Measurements from ENCODE around the gene DNAH5. TPM values are rescaled to one million over a fixed set of nuclear protein-coding genes. Genes with fewer than 3 reads are reported as not detected.

DNAH5 gene
- total and polyA plus RNA-seq, 2 donors (not counting 1 experiment from before 2014, with no cell fraction given), result not detected

DNA sequence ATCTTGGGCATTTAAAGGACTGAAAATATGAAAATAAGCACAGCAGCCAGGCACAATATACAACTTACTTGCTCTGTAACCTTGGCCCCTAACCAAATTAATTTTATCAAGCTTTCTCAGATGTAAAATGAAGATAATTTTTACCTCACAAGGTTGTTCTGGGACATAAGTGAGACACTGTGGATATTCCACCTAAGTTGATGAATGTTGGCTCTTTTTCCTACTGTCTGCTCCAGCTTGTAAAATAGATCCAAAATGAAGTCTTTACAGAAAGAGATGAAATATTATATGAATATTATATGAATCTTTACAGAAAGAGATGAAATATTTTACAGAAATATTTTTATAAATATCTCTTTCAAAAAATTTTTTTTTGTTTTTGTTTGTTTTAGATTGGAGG, 270.1 kb downstream of the DNAH5 start:
- no peaks in the 10 kb centered on the region for H3K27me3 Mint-ChIP-seq
- no peak for TF ChIP-seq EZH2 (IDR thresholded peaks at IDR 0.05; ENCODE audit: borderline replicate concordance, insufficient read depth, low read depth, low read length, poor library complexity, severe bottlenecking)
- TF ChIP-seq, protein P1, sequence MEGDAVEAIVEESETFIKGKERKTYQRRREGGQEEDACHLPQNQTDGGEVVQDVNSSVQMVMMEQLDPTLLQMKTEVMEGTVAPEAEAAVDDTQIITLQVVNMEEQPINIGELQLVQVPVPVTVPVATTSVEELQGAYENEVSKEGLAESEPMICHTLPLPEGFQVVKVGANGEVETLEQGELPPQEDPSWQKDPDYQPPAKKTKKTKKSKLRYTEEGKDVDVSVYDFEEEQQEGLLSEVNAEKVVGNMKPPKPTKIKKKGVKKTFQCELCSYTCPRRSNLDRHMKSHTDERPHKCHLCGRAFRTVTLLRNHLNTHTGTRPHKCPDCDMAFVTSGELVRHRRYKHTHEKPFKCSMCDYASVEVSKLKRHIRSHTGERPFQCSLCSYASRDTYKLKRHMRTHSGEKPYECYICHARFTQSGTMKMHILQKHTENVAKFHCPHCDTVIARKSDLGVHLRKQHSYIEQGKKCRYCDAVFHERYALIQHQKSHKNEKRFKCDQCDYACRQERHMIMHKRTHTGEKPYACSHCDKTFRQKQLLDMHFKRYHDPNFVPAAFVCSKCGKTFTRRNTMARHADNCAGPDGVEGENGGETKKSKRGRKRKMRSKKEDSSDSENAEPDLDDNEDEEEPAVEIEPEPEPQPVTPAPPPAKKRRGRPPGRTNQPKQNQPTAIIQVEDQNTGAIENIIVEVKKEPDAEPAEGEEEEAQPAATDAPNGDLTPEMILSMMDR (IDR thresholded peaks at IDR 0.05), result no peak
- Histone ChIP-seq H3K27ac (ENCODE audit: low read length in 2 of 2) (no peak overlapping the region), H3K27me3 (replicated peaks in 1 of 4; ENCODE audit: control extremely low read depth in 1 of 4, control insufficient read depth in 3 of 4, insufficient read depth in 4 of 4, low read length in 3 of 4) (no peaks in the 10 kb centered on the region), H3K4me3 (ENCODE audit: control extremely low read depth in 1 of 5, extremely low read depth in 1 of 5, insufficient read depth in 1 of 5, low read depth in 2 of 5, low read length in 4 of 5) (no peak overlapping the region), H3K4me2 (replicated peaks; ENCODE audit: low read depth, low read length, poor library complexity, severe bottlenecking) (no peak overlapping the region), H4K20me1 (ENCODE audit: control insufficient read depth, insufficient read depth, low read length, poor library complexity, severe bottlenecking) (no peaks in the 10 kb centered on the region), H2AFZ (ENCODE audit: insufficient read depth, low read depth, low read length, poor library complexity, severe bottlenecking) (no peak overlapping the region), H3K9me3 (ENCODE audit: control extremely low read depth in 1 of 3, control insufficient read depth in 2 of 3, insufficient read depth in 1 of 3, low read length in 2 of 3) (peaks cover 0 to 4% (median 0%) of the 10 kb centered on the region in 3 donors), H3K9ac (ENCODE audit: low read length) (no peak overlapping the region), H3K36me3 (replicated peaks in 1 of 2; ENCODE audit: control extremely low read depth in 1 of 2, control insufficient read depth in 1 of 2, extremely low read depth in 1 of 2, insufficient read depth in 2 of 2, low read length in 1 of 2) (no peaks in the 10 kb centered on the region), H3K79me2 (ENCODE audit: control insufficient read depth, insufficient read depth, low read length) (no peaks in the 10 kb centered on the region), H3K4me1 (ENCODE audit: control insufficient read depth in 2 of 2, insufficient read depth in 2 of 2, low read length in 2 of 2) (no peaks in the 10 kb centered on the region)
- ATAC-seq (ENCODE audit: low read depth) (no peak), DNase-seq (no peak)
- CTCF ChIA-PET, result no interaction called here
- H3K27ac Mint-ChIP-seq, result no peak overlapping the region
- POLR2A ChIA-PET, result no interaction called here
- intact Hi-C loops (cut with micrococcal nuclease), result no loop called here
- H3K4me1 Mint-ChIP-seq, result no peaks in the 10 kb centered on the region
- H3K9me3 Mint-ChIP-seq (ENCODE audit: insufficient read depth), result peaks cover 8% of the 10 kb centered on the region
- H3K4me3 Mint-ChIP-seq, result no peak overlapping the region

DNA sequence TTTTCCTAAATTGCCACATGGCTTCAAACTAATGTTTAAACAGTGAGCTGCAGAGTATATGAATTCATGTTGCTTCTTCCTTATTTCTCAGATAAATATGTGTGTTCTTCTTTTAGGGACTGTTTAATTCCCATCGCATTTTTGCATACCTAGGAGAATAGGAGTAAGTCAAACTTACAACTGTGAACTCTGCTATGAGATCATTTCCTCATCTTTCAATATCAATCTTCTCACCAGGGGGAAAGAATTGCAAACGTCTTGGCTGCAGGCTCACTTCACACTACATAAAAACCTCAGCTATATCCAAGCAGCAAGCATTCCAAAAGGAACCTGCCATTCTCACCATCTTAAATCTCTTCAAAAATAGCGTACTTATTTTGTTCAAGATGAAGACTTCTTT, 271.0 kb downstream of the DNAH5 start:
- POLR2A ChIA-PET, result no interaction called here
- 80% methylated on average over 1 of the region's 3 CpGs for WGBS (ENCODE audit: insufficient coverage)
- ATAC-seq (ENCODE audit: low read depth) (no peak), DNase-seq (no peak)
- no peak overlapping the region for H3K9ac ChIP-seq (ENCODE audit: low read length)
- H3K4me3 ChIP-seq (ENCODE audit: control extremely low read depth in 1 of 5, extremely low read depth in 1 of 5, insufficient read depth in 1 of 5, low read depth in 2 of 5, low read length in 4 of 5), result no peak overlapping the region
- no peaks in the 10 kb centered on the region for H3K27me3 ChIP-seq (replicated peaks in 1 of 4; ENCODE audit: control extremely low read depth in 1 of 4, control insufficient read depth in 3 of 4, insufficient read depth in 4 of 4, low read length in 3 of 4)
- H3K4me1 ChIP-seq (ENCODE audit: control insufficient read depth in 2 of 2, insufficient read depth in 2 of 2, low read length in 2 of 2), result no peaks in the 10 kb centered on the region
- H3K36me3 ChIP-seq (replicated peaks in 1 of 2; ENCODE audit: control extremely low read depth in 1 of 2, control insufficient read depth in 1 of 2, extremely low read depth in 1 of 2, insufficient read depth in 2 of 2, low read length in 1 of 2), result no peaks in the 10 kb centered on the region
- no peaks in the 10 kb centered on the region for H3K4me1 Mint-ChIP-seq
- no peak for TF ChIP-seq EZH2 (IDR thresholded peaks at IDR 0.05; ENCODE audit: borderline replicate concordance, insufficient read depth, low read depth, low read length, poor library complexity, severe bottlenecking)
- TF ChIP-seq, protein P1 (IDR thresholded peaks at IDR 0.05), result no peak
- intact Hi-C loops (cut with micrococcal nuclease), result no loop called here
- no peak overlapping the region for H2AFZ ChIP-seq (ENCODE audit: insufficient read depth, low read depth, low read length, poor library complexity, severe bottlenecking)
- H3K27ac ChIP-seq (ENCODE audit: low read length in 2 of 2), result no peak overlapping the region
- no peak overlapping the region for H3K4me2 ChIP-seq (replicated peaks; ENCODE audit: low read depth, low read length, poor library complexity, severe bottlenecking)
- CTCF ChIA-PET, result no interaction called here
- H3K27me3 Mint-ChIP-seq, result no peaks in the 10 kb centered on the region
- no peak overlapping the region for H3K27ac Mint-ChIP-seq
- no peaks in the 10 kb centered on the region for H4K20me1 ChIP-seq (ENCODE audit: control insufficient read depth, insufficient read depth, low read length, poor library complexity, severe bottlenecking)
- no peak overlapping the region for H3K4me3 Mint-ChIP-seq
- peaks cover 12% of the 10 kb centered on the region for H3K9me3 Mint-ChIP-seq (ENCODE audit: insufficient read depth)
- peaks cover 0 to 4% (median 0%) of the 10 kb centered on the region in 3 donors for H3K9me3 ChIP-seq (ENCODE audit: control extremely low read depth in 1 of 3, control insufficient read depth in 2 of 3, insufficient read depth in 1 of 3, low read length in 2 of 3)
- no peaks in the 10 kb centered on the region for H3K79me2 ChIP-seq (ENCODE audit: control insufficient read depth, insufficient read depth, low read length)
